T47D (cell line): ENCODE data around the gene AGTR2.
A peak's percentile ranks its signal among the peaks of the same experiment; 100 is the strongest.
"Not testable (repeated sequence)": the region's sequence is repeated elsewhere in the genome, so short reads cannot be mapped to it uniquely, and the experiment has no call there.

Experiments
- DNase-seq, 2 experiments: peaks; one replicate each; pipeline versions ENCODE4 v3.0.0 to v3.0.0-alpha.2; 2011 to 2012; ENCODE audit warnings: low read depth in 1 of 2, low spot score in 1 of 2
- JUND ChIP-seq: IDR thresholded peaks from 2 replicates; pipeline ENCODE4 v1.6.1; 2012; ENCODE audit warnings: low read depth
- in situ Hi-C: cut with HindIII; loops from 2 replicates; pipeline ENCODE4 v1.10.0; 2016; ENCODE audit warnings: low sequenced_read_pairs, low pct_unique_long_range_greater_than_20kb

AGTR2 gene, protein sequence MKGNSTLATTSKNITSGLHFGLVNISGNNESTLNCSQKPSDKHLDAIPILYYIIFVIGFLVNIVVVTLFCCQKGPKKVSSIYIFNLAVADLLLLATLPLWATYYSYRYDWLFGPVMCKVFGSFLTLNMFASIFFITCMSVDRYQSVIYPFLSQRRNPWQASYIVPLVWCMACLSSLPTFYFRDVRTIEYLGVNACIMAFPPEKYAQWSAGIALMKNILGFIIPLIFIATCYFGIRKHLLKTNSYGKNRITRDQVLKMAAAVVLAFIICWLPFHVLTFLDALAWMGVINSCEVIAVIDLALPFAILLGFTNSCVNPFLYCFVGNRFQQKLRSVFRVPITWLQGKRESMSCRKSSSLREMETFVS

DNA sequence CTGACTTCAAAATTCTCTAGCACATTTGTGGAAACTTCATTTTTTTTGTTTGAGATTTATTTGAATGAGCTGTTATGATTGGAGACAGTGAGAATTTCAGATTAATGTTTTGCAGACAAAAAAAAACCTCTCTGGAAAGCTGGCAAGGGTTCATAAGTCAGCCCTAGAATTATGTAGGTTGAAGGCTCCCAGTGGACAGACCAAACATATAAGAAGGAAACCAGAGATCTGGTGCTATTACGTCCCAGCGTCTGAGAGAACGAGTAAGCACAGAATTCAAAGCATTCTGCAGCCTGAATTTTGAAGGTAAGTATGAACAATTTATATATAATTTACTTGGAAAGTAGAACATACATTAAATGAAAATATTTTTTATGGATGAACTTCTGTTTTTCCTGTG lies at the start of gene AGTR2:
Gene AGTR2, plus strand, starts transcription at position 234 of the 400 bp plus-strand sequence. CDS start 1,537 bp downstream, outside the sequence.
- no peak for DNase-seq
- no peak for TF ChIP-seq JUND
- in situ Hi-C loops = no loop called here

DNA sequence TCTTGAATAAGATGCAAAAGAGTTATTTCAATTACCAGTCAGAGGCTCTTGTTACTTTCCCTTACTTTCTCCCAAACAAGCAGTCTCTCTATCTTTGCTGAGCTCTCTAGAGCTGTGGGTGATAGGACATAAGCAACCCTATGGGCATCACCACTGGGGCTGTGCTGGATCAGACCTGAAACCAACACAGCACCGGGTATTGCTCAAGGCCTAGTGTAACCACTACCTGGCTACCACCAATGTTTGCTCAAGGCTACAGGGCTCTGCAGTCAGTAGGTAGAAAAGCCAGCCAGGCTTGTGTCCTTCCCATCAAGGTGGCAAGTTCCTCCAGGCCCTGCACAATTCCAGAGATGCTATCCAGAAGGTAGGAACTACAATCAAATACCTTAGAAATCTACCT lies 35.3 kb upstream of the AGTR2 start:
- no peak for DNase-seq
- in situ Hi-C loops = no loop called here

DNA sequence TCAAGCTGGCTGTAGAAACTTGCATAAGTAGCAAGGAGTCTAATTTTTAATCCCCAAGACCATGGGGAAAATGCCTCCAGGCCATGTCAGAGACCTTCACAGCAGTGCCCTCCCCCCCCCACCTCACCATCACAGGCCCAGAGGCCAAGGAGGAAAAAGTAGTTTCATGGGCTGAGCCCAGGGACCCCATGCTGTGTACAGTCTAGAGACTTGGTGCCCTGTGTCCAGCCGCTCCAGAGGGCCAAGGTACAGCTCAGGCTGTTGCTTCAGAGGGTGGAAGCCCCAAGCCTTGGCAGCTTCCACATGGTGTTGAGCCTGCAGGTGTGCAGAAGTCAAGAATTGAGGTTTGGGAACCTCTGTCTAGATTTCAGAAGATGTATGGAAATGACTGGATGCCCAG lies 29.3 kb upstream of the AGTR2 start:
- in situ Hi-C loops, DNase-seq: not testable (repeated sequence)

More for the DNA sequence above, 35.3 kb upstream of the AGTR2 start:
- no peak for TF ChIP-seq JUND

DNA sequence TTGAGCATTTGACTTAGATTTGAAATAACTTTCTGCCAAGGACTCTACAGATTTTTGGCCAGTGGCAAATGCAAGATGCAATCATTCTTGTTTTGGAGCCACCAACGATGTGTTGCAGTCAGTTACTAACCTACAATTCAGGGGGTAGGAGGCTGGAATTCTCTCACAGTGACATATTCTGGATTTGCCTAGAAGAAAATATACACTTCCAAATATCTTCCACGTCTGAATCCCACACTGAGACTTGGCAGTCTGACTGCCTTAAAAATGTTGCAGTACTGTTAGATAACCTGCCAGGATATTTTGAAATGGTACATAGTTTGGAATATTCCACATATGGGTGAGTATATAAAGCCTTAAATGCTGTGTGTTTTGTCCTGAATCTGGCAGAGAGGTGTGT lies 27.6 kb upstream of the AGTR2 start:
- no peak for TF ChIP-seq JUND
- in situ Hi-C loops = no loop called here
- no peak for DNase-seq

DNA sequence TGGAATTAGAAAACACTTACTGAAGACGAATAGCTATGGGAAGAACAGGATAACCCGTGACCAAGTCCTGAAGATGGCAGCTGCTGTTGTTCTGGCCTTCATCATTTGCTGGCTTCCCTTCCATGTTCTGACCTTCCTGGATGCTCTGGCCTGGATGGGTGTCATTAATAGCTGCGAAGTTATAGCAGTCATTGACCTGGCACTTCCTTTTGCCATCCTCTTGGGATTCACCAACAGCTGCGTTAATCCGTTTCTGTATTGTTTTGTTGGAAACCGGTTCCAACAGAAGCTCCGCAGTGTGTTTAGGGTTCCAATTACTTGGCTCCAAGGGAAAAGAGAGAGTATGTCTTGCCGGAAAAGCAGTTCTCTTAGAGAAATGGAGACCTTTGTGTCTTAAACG lies 2.4 kb downstream of the AGTR2 start:
- in situ Hi-C loops = no loop called here
- no peak for DNase-seq
- no peak for TF ChIP-seq JUND

DNA sequence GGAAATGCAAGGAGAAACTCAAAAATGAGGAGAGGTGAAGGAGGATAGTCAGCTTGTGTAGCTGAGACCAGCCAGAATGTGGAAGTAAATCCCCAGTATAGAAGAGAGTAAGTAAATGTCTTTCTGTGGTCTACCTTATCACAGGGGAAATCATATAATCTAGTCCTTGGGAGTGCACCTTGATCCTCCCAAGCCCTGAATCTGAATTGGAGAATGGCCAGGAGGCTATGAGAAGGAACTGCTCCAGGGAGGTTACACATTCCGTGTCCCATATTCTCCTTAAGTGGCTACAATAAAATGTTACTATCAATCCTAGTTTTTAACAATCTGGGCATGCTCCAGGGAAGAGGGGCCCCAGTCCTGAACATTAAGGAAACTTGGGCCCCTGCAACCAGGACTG lies 10.8 kb downstream of the AGTR2 start:
- in situ Hi-C loops = no loop called here
- no peak for TF ChIP-seq JUND
- DNase-seq = no peak

DNA sequence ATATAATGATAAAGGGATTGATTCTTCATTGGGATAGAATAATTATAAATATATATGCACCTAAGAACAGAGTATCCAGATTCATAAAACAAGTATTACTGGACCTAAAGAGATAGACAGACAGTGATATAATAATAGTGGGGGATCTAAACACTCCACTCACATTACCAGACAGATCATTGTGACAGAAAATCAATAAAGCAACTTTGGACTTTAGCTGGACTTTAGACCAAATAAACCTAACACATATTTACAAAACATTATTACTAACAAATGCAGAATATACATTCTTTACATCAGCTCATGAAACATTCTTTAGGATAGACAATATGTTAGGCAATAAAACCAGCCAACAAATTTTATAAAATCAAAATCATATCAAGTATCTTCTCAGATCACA lies 14.6 kb downstream of the AGTR2 start:
- DNase-seq = no peak
- in situ Hi-C loops = no loop called here
- no peak for TF ChIP-seq JUND

DNA sequence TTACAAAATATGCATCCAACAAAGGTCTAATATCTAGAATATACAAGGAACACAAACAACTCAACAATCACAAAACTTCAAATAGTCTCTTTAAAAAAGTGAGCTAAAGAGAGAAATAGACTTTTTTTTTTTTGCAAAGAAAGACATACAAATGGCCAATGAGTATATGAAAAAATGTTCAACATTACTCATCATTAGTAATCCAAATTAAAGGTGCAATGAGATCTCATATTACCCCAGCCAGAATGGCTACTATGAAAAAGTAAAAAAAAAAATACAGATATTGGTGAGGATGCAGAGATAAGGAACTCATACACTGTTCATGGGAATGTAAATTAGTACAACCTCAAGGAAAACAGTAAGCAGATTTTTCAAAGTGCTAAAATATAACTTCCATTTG lies 24.1 kb downstream of the AGTR2 start:
- no peak for DNase-seq
- TF ChIP-seq JUND = no peak
- in situ Hi-C loops = no loop called here

DNA sequence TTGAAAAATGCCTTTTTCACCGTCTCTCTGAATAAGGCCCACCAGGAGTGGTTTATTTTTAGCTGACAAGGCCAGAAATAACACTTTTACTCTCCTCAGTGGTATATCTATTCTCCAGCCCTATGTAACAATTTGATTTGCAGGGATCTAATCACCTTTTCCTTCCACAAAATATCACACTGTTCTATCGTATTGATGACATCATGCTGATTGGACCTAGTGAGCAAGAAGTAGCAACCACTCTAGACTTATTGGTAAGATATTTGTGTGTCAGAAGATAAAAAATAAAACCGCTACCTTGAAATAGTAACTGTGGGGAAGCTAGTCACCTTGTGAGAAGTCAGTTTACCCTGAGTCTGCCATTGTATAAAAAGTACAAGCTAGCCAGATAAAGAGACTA lies 27.7 kb downstream of the AGTR2 start:
- no peak for DNase-seq
- no peak for TF ChIP-seq JUND
- in situ Hi-C loops = no loop called here

DNA sequence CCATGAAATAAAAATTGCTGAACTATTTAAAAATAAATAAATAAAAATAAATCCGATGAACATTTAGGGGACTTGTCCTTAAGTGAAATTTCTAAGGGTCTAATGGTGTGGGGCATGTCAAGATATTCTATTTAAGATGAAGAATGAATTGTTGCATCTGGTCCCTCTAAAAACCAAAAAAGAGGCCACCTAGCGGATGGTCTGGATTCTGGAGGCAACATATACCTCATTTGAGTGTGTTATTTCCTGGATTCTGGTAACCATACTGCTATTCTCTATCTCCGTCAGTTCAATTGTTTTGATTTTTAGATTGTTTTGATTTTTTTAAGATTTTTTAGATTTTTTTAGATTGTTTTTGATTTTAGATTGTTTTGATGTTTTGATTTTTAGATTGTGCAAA lies 28.3 kb downstream of the AGTR2 start:
- DNase-seq = peak in 1 of 2 experiments; percentile 41
- in situ Hi-C loops = no loop called here
- TF ChIP-seq JUND = no peak

DNA sequence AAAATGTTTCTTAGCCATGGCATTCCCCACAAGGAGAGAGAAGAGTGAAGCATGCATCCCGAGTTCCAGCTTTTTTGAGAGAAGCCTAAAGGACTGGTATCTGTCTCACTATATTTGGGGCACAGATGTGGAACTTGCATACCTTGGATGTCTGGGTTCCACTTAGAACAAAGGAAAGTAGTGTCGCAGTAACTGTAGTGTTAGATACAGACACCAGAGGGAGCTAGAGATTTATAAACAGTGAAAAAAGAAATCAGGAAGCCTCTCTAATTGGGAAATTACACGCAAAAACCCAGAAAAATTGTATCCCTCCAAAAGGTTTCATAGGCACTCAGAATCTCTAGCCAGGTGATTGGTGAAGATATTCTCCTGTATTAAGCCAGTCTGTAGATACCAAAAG lies 34.4 kb downstream of the AGTR2 start:
- in situ Hi-C loops = no loop called here
- TF ChIP-seq JUND = no peak
- peak in 1 of 2 experiments; percentile 34 for DNase-seq

DNA sequence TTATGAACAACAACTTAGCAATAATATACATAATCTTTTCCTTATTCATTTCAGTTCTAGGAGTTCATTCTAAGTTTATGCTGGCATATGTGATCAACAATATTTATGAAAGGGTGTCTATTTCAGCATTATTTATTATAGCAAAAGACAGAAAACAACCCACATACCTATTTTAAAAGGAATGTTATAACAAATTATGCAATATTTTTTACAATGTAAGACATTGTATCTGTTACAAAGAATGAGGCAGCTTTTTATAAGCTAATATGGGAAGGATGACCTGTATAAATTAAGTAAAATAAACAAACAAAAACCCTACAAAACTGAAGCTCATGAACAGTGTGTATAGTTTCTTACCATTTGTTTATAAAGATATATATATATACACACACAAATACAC lies 42.7 kb downstream of the AGTR2 start:
- in situ Hi-C loops = no loop called here
- TF ChIP-seq JUND = no peak

DNA sequence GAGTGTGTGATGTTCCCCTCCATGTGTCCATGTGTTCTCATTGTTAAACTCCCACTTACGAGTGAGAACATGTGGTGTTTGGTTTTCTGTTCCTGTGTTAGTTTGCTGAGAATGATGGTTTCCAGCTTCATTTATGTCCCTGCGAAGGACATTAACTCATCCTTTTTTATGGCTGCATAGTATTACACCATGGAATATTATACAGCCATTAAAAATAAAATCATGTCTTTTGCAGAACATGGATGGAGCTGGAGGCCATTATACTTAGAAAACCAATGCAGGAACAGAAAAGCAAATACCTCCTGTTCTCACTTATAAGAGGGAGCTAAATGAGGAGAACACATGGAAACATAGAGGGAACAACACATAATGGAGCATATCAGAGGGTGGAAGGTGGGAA lies 46.5 kb downstream of the AGTR2 start:
- not testable (repeated sequence) for DNase-seq

More for the DNA sequence above, 42.7 kb downstream of the AGTR2 start:
- DNase-seq = no peak

More for the DNA sequence above, 46.5 kb downstream of the AGTR2 start:
- in situ Hi-C loops = not testable (repeated sequence)
